Hematopoietic multipotent progenitor cell treated with erythropoietin and hydrocortisone succinate and interleukin-3 and kit ligand, for 6 days (in vitro differentiated cells): ENCODE results near the gene DUT.

Experiments used
- DNase-seq: peaks from one replicate; pipeline ENCODE4 v3.0.0-alpha.2; 2015

Gene DUT

DNA sequence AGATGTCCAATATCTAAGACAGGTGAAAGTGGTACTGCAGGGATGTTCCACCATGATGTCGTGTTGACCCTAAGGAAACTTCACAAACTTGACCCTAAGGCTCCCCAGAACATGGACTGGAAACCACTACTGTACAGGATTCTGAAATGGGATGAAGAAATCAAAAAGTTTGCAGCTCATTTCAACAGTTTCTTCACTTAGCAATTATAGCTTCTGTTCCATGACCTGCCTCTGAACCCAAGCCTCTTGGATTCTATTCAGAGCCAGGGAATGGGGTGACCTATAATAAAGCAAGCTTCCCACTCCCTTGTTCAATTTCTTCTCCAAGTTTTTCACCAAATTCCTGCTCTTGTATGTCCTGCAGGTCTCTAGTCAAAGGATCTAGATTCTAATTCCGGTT is 40.7 kb downstream of the DUT start:
- DNase-seq: no peak

DNA sequence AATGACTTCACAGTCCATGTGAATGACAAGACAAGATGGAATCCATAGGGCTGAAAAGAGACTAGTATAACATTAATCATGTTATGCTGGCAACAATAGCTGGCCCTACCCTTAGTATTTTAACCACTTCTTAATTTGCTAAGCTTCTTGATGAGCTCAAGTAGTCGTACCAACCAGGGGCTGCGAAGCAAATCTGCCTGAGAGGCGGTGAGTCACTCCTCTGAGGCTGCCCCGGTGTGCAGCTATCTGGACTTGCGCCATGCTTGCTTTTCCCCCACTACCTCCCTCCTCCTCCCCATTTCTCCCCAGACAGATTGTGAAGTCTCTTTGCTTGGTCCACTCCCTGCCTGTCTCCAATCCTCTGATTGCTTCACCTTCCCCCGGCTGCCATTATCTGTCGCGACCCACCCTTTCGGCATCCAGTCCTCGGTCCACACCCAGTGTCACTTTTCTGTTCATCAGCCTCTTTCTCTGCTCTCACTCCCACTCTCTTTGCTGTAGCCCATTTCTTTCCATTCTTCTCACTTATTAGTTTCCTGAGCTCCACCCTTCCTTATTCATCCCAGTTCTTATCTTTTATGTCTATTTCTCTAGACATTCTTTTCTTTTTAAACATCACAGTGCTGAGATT is 42.7 kb downstream of the DUT start:
- no peak for DNase-seq

DNA sequence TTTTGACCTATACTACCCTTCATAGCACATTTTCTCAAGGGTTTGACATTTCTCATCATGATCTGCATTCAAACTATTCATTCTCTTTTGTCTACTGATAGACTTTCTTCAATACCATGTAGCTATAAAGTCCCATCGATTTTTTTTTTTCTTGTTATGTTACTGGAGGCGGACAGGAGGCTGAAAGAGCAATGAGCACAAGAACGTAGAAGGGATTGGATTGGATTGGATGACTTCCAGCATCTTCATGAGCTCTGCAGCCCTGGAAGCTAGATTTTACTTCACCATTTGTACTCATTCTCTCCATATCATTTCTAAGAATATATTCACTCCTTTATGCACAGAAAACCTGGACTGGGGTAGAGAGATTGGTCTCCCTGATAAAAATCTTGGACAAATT is 43.2 kb downstream of the DUT start:
- no peak for DNase-seq

DNA sequence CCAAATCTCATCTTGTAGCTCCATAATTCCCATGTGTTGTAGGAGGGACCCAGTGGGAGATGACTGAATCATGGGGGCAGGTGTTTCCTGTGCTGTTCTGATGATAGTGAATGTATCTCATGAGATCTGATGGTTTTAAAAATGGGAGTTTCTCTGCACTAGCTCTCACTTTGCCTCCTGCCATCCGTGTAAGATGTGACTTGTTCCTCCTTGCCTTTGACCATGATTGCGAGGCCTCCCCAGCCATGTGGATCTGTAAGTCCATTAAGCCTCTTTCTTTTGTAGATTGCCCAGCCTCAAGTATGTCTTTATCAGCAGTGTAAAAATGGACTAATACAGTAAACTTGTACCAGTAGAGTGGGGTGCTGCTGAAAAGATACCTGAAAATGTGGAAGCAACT is 44.5 kb downstream of the DUT start:
- DNase-seq: no peak

DNA sequence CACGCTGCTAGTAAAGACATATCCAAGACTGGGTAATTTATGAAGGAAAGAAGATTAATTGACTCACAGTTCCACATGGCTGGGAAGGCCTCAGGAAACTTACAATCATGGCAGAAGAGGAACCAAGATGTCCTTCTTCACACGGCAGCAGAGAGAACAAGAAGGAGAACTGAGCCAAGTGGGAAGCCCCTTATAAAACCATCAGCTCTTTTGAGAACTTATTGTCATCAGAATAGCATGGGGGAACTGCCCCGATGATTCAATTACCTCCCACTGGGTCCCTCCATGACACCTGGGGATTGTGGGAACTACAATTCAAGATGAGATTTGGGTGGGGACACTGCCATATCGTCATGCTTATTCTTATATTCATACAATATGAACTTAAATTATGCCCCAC is 49.0 kb downstream of the DUT start:
- DNase-seq: no peak

DNA sequence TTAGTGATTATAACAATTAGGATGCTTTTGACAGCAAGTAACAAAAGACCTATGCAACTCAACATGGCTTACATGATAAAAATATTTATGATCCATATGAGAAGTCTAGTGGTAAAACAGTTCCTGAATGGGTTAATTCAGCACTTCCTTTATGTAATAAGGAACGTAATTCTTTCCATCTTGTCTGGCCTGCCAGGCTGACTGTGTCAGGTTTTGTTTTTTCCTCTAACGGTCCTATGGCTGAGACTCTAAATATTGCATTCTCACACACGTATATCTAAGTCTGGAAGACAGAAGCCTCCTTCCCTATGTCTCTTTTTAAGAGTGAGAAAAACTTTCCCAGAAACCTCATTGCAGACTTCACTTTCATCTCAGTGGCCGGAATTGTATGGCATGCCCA is 50.6 kb downstream of the DUT start:
- no peak for DNase-seq

DNA sequence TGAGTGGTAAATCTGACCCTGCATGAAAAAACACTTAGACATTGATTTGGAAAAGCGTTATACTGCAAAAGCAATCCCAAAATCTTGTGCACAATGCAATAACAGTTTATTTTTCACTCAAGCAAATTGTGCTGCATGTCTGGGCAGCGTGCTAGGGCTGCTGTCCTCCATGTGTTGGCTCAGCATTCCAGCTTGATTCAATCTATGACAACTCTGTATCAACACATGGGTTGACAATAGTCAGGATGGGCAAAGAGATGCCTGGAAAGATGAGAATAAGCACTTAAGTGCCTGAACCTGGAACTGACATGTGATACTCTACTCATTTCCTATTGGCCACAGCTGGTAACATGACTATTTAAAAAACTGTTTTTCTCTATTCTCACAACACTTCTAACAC is 51.8 kb downstream of the DUT start:
- DNase-seq: no peak

DNA sequence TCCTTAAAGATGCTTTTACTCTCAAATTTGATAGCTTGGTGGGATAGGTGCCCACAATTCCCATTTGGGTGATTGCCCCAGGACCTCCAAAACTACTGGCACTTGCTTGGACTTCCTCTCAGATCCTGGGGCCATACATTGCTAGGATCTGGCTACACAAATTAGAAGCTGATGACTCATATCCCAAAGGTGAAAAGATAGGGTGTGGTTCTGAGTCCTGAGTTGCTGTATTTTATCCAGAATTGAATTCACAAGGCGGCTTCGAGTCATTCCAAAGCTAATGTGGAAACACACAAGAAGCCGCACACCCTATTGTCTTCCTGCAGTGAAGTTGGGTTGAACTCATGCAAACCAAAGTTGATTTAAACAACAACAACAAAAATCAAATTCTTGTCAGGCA is 53.4 kb downstream of the DUT start:
- no peak for DNase-seq

DNA sequence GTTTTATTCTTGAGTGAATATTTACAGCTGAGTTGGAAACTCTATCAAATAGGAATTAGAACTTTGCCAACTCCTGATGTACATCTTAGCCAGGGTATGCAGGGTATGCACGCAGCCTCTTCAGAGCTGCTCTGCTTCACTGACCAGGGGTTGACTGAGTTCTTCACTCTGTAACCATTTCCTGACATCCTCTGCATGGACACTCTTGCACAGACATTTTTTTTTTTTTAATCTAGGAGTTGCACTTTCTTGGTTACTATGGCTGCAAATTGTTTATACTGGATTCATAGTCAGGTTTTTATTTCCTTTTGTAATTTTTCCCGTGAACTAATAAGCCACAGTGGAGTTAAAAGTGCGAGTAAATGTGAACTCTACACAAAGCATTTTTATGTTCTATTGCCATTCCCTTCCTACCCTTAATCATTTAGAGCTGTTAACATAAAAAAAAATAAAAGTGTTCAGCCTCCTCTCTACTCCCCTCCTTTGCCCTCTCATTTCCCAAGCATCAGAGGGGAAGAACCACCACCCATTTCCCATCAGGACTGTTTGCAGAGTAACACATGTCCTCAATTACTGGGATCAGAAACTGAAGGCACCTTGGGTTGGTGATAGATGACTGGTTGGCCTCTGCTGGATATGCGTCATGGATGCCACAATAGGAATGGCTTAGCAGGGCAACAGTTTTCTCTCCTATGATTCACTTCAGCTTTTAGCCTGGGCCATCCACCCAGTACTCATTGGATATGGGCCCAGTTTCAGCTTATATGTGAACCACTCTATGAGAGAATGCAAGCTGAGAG is 54.0 kb downstream of the DUT start:
- no peak for DNase-seq

DNA sequence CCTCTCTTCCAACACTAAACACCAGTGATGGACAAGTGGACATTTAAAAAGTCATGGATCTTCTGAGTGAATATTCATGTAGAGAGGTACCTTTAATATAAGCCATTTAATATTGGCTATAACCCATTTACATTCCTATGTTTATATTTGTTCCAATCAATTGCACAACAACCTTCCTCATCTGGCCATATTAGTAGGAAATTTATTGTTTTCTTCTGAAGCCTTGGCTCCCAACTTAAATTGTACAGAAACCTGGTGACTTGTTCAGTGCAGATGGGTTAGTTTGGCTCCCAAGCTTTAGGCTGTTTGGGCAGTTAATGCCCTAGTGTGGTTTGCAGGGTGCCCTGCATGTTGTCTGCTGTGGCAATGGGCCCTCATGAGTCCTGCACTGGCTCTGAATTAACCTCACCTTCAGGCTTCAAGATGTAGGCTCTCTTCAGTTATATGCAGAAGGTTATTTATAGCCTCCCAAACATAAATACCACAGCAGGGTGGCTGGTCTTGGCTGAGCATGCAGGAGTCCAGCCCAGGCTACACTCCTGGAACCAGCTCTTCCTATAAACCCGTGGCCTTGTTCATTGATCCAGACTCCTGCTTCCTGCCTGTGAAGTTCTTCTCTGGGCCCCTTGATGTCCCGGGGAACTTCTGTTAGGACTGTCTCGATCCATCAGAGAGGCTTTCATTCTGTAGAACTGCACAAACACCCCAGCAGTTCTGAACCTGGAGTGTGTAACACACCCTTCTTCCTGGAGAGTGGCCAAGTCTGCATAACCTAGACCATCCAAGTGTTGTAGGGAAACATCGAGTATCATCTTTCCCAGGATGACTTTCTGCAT is 57.0 kb downstream of the DUT start:
- DNase-seq: no peak

DNA sequence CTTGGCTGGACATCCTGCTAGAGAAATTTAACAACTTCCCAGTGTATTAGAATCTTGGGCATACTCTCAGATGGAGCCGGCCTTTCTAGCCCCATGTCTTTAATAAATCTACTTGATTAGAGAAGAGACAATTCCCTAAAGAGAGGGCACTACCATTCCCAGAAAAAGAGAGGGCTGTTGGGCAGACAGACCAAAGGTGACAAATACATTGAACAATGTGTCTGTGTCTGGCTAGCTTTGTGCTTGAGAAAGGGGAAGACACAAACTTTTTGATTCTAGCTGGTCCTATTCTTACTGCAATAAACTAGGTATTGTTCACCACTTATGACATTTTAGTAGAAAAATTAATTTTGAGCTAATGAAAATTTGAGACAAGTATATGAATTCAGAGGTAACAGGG is 57.7 kb downstream of the DUT start:
- DNase-seq: no peak

DNA sequence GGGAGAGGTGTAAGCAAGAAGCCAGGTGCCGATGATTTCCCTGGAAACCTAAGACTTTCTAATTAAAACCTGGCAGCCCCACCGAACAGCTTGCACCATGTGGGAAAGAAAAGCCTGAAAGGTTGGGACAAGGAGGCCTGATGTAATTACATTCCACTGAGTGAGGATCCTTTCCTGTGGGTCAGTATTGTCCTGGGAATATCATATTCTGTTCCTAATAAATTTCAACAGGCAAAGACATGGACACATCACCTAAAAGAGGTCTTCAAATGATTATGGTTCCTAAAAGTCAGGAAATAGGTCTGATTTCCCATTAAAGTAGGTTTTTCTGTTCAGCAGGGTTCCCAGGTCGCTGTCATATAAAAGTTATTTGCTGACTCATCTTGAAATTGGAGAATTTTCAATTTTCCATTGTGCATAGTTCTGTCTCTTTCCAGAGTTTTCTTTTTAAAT is 58.5 kb downstream of the DUT start:
- DNase-seq: no peak

DNA sequence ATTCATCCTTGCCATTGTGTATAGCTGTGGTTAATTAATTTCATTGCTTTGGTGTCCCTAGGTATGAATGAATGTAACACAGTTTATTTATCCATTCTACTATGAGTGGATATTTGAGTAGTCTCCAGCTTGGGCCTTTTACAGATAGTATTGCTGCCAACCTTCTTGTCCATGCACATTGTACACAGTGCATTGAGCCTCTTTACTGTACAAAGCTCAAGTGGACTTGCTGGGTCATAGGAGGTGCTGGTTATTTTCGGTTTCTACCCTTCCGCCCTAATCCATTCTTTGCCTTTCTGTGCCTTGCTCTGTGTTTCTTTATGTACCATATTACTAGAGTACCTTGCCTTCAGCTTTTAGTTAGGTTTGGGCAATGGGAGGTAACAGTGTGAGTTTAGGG is 60.7 kb downstream of the DUT start:
- DNase-seq: no peak

DNA sequence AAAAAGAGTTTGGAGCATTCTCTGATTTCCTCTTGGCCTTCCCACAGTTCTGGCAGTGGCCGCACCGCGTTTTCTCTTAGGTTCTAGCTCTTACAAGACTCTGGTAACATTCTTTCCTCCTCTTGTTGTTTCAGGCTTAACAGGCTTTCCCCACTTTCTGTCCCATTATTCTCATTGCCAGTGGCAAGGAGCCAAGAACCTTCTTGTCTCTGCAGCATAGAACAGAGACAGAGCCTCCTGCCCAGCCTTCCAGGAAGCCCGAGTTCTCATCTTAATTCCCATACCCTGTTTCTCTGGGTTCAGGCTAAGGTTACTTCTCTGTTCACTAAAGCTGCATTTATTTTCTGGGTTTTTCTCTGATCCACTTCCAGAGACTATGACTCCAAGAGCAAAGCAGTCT is 61.1 kb downstream of the DUT start:
- no peak for DNase-seq
